ENCODE data around the gene CCT5.

- TF ChIP-seq, protein P1, sequence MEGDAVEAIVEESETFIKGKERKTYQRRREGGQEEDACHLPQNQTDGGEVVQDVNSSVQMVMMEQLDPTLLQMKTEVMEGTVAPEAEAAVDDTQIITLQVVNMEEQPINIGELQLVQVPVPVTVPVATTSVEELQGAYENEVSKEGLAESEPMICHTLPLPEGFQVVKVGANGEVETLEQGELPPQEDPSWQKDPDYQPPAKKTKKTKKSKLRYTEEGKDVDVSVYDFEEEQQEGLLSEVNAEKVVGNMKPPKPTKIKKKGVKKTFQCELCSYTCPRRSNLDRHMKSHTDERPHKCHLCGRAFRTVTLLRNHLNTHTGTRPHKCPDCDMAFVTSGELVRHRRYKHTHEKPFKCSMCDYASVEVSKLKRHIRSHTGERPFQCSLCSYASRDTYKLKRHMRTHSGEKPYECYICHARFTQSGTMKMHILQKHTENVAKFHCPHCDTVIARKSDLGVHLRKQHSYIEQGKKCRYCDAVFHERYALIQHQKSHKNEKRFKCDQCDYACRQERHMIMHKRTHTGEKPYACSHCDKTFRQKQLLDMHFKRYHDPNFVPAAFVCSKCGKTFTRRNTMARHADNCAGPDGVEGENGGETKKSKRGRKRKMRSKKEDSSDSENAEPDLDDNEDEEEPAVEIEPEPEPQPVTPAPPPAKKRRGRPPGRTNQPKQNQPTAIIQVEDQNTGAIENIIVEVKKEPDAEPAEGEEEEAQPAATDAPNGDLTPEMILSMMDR (IDR thresholded peaks at IDR 0.05): no peak
- TF ChIP-seq, protein P2, sequence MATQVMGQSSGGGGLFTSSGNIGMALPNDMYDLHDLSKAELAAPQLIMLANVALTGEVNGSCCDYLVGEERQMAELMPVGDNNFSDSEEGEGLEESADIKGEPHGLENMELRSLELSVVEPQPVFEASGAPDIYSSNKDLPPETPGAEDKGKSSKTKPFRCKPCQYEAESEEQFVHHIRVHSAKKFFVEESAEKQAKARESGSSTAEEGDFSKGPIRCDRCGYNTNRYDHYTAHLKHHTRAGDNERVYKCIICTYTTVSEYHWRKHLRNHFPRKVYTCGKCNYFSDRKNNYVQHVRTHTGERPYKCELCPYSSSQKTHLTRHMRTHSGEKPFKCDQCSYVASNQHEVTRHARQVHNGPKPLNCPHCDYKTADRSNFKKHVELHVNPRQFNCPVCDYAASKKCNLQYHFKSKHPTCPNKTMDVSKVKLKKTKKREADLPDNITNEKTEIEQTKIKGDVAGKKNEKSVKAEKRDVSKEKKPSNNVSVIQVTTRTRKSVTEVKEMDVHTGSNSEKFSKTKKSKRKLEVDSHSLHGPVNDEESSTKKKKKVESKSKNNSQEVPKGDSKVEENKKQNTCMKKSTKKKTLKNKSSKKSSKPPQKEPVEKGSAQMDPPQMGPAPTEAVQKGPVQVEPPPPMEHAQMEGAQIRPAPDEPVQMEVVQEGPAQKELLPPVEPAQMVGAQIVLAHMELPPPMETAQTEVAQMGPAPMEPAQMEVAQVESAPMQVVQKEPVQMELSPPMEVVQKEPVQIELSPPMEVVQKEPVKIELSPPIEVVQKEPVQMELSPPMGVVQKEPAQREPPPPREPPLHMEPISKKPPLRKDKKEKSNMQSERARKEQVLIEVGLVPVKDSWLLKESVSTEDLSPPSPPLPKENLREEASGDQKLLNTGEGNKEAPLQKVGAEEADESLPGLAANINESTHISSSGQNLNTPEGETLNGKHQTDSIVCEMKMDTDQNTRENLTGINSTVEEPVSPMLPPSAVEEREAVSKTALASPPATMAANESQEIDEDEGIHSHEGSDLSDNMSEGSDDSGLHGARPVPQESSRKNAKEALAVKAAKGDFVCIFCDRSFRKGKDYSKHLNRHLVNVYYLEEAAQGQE (IDR thresholded peaks at IDR 0.05; ENCODE audit: low read depth, low read length): no peak
- TF ChIP-seq SMC3 (IDR thresholded peaks at IDR 0.05; ENCODE audit: low read depth, low read length) (no peak), JUND (IDR thresholded peaks at IDR 0.05) (no peak)
Measured at GRCh38 chr5:10228288-10228687, 21.8 kb upstream of the CCT5 start.
